ENCODE measurements around the gene PPP2R2C.

PPP2R2C gene

DNA sequence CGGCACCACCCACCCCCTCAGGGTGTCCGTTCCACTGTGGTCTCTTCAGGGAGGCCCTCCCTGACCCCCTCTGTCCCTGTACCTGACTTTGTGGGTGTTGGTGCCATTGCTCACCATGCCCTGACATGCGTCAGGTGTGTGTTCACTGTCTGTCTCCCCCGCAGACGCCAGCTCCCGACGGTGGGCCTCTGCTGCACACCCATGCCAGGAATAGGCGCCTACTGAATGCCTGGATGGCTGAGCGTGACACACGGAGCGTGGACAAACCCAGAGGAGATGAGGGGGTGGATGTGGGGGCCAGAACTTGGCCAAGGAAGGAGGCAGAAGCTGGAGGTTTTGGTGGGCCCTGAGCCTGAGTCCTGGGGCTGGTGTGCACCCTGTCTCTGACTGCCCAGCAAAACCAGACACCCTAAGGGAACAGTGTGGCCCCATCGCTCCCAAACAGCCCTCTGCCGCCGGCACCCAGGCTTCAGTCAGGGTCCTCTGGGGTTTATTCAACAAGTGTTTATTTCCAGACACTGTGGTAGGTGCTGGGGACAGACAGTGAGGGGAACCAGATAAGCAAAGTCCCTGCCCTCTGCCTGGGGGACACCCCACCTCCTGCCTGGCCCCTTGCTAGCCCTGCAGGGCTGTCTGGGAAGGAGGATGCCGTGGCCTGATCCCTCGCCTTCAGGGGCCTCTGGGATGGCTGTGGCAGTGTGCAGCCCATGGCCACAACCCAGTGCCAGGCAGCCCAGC lies 125.9 kb downstream of the PPP2R2C start:
- H3K4me3 ChIP-seq: no peak overlapping the region
- TF ChIP-seq CTCF (IDR thresholded peaks at IDR 0.05): no peak
- no peak overlapping the region for H3K27ac ChIP-seq
- DNase-seq (ENCODE audit: low spot score): no peak

DNA sequence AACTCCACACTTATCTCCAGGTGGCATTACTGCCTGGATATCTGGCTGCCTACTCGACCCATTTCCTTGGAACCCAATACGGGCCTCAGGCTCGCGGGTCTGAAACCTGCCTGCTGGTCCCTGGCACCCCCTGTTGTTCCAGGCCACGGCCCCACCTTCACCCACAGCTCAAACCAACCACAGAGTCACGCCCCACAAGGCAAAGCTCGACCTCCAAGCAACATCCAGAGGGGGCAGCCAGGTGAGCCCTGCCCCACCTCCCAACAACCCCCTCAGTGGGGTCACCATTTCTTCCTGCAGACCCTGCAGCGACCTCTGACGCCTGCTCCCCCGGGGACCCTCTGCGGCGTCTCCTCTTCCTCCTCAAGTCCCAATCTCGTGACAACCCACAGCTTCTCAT lies 126.5 kb downstream of the PPP2R2C start:
- TF ChIP-seq CTCF (IDR thresholded peaks at IDR 0.05): no peak
- H3K27ac ChIP-seq: no peak overlapping the region
- no peak for DNase-seq (ENCODE audit: low spot score)
- no peak overlapping the region for H3K4me3 ChIP-seq

- TF ChIP-seq CTCF (IDR thresholded peaks at IDR 0.05): no peak
- Histone ChIP-seq H3K4me3 (no peak overlapping the region), H3K27ac (no peak overlapping the region)
- no peak for DNase-seq (ENCODE audit: low spot score)
These were observed 127.2 kb downstream of the PPP2R2C start for GRCh38 chr4:6345096-6345830.

- no peak for DNase-seq (ENCODE audit: low spot score)
- Histone ChIP-seq H3K27ac (no peak overlapping the region), H3K4me3 (no peak overlapping the region)
- TF ChIP-seq CTCF (IDR thresholded peaks at IDR 0.05): no peak
These were observed 128.4 kb downstream of the PPP2R2C start for GRCh38 chr4:6343939-6344408.

DNA sequence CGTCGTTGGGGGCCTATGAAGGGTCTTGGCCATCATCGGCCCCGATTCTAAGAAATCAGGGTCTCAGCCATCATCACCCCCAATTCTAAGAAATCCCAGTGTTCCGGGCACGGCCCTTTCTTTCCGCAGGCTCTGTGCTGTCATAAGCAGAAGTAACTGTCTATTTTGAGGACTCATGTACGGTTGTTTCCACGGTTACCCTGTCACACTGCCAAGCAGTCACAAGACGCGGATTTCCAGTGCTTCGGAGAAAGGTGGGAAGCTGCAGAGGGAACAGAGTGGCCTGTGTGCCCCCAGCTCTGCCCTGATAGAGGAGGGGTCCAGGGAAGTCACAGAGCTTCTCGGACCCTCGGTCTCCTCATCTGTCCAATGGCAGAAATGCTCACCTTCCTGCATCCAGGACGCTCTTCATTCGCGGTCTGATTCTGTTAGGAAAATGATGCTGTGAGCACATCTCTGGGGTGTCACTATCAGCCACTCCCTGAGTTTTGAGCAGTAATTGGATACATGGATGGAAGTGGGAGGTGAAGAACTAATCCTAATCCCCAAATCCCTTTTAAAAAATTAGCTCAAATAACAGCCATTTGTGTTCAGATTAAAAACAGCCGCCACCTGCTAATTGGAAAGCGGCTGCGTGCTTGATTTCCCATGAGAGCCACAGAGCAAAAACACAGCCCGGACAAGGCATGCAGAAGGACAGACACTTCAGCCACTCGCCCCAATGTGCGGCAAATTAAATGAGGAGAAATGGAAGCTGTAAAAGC lies 129.7 kb downstream of the PPP2R2C start:
- no peak for DNase-seq (ENCODE audit: low spot score)
- no peak for TF ChIP-seq CTCF (IDR thresholded peaks at IDR 0.05)

GRCh38 chr4:6341696-6342095 lies 130.7 kb downstream of the PPP2R2C start:
- H3K4me3 ChIP-seq: no peak overlapping the region
- H3K27ac ChIP-seq: no peak overlapping the region
- no peak for DNase-seq (ENCODE audit: low spot score)
- TF ChIP-seq CTCF (IDR thresholded peaks at IDR 0.05): no peak

More for the DNA sequence above, 129.7 kb downstream of the PPP2R2C start:
- Histone ChIP-seq H3K27ac (no peak overlapping the region), H3K4me3 (peak overlapping the region; percentile 14)
